ENCODE measurements around the gene CYGB.

Gene CYGB

GRCh38 chr17:76534831-76535732, 2.4 kb downstream of the CYGB start:
- no peak for TF ChIP-seq POLR2AphosphoS5 (IDR thresholded peaks at IDR 0.05; ENCODE audit: low read depth, low read length)
- TF ChIP-seq, protein P1, sequence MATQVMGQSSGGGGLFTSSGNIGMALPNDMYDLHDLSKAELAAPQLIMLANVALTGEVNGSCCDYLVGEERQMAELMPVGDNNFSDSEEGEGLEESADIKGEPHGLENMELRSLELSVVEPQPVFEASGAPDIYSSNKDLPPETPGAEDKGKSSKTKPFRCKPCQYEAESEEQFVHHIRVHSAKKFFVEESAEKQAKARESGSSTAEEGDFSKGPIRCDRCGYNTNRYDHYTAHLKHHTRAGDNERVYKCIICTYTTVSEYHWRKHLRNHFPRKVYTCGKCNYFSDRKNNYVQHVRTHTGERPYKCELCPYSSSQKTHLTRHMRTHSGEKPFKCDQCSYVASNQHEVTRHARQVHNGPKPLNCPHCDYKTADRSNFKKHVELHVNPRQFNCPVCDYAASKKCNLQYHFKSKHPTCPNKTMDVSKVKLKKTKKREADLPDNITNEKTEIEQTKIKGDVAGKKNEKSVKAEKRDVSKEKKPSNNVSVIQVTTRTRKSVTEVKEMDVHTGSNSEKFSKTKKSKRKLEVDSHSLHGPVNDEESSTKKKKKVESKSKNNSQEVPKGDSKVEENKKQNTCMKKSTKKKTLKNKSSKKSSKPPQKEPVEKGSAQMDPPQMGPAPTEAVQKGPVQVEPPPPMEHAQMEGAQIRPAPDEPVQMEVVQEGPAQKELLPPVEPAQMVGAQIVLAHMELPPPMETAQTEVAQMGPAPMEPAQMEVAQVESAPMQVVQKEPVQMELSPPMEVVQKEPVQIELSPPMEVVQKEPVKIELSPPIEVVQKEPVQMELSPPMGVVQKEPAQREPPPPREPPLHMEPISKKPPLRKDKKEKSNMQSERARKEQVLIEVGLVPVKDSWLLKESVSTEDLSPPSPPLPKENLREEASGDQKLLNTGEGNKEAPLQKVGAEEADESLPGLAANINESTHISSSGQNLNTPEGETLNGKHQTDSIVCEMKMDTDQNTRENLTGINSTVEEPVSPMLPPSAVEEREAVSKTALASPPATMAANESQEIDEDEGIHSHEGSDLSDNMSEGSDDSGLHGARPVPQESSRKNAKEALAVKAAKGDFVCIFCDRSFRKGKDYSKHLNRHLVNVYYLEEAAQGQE (IDR thresholded peaks at IDR 0.05; ENCODE audit: insufficient read depth in 1 of 2, low read depth in 2 of 2, low read length in 2 of 2) = peak in 1 of 2 experiments; percentile 51; a peak in 1 of 4 replicates

GRCh38 chr17:76532072-76532651, 5.3 kb downstream of the CYGB start:
- TF ChIP-seq TAF1 (IDR thresholded peaks at IDR 0.05; ENCODE audit: borderline replicate concordance, insufficient read depth, low read length) (no peak), SIN3A (IDR thresholded peaks at IDR 0.05; ENCODE audit: borderline replicate concordance, insufficient read depth, low read length) (no peak), FOXP2 (optimal IDR thresholded peaks at IDR 0.05; ENCODE audit: borderline replicate concordance, extremely low read depth, extremely low read length, insufficient read depth) (no peak)
- TF ChIP-seq, protein P1 (IDR thresholded peaks at IDR 0.05; ENCODE audit: insufficient read depth in 1 of 2, low read depth in 2 of 2, low read length in 2 of 2) = no peak

DNA sequence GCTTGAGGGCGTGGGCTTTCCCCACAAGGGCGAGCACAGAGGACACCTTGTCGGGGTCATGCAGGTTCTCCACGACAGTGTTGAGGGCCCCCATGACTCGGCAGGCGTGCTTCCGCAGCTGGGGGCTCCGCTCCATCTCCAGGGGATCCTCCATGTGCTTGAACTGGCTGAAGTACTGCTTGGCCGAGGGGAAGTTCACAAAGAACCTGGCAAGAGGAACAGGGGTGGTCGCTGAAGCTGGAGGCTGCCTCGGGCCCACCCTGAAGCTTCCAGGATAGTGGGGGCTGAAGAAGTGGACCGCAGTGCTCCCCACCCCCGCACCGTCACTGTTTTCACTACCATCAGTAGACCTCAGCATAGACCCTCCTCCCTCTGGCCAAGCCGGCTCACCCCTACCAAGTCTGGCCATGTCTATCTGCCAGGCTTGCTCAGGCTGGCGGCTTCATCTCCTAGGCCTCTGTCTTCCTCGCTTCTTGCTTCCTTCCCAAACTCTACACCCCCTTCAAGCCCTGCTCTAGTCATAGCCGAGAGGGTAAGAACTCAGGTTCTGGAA, 5.9 kb downstream of the CYGB start:
- TF ChIP-seq, protein P1 (IDR thresholded peaks at IDR 0.05; ENCODE audit: insufficient read depth in 1 of 2, low read depth in 2 of 2, low read length in 2 of 2) = no peak
- TF ChIP-seq POLR2AphosphoS5 (IDR thresholded peaks at IDR 0.05; ENCODE audit: low read depth, low read length) (no peak), FOXP2 (optimal IDR thresholded peaks at IDR 0.05; ENCODE audit: borderline replicate concordance, extremely low read depth, extremely low read length, insufficient read depth) (no peak), TAF1 (IDR thresholded peaks at IDR 0.05; ENCODE audit: borderline replicate concordance, insufficient read depth, low read length) (no peak), SIN3A (IDR thresholded peaks at IDR 0.05; ENCODE audit: borderline replicate concordance, insufficient read depth, low read length) (no peak)

DNA sequence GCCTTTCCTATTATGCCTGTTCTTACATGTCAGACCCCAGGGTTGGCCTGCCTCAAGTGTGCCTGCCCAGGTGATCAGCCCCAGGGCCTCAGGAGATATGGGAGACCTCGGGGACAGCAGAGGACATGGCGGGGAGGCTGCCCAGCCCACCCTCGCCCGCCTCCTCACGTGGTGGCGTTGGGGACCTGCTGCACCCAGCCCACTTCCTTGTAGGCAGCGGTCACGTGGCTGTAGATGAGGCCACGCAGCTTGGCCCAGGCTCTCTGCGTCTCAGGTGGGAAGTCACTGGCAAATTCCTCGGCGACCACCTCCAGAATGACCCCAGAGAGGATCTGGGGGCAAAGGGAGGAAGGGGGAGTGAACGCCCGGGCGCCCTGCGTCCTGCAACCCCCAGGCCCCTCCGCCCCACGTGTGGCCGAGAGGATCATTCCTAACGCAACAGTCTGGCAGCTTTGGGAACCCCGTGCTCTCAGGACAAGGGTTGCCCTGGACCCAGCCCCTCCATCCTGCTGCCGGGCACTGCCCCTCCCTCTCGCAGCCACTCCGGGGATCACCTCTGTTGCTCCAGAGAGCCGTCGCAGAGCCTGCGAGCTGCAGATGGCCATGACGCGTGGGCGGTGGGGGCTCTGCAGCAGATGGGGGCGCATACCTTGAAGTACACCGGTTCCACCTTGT, 6.6 kb downstream of the CYGB start:
- TF ChIP-seq SIN3A (IDR thresholded peaks at IDR 0.05; ENCODE audit: borderline replicate concordance, insufficient read depth, low read length) (no peak), FOXP2 (optimal IDR thresholded peaks at IDR 0.05; ENCODE audit: borderline replicate concordance, extremely low read depth, extremely low read length, insufficient read depth) (peak; percentile 15)
- TF ChIP-seq, protein P1 (IDR thresholded peaks at IDR 0.05; ENCODE audit: insufficient read depth in 1 of 2, low read depth in 2 of 2, low read length in 2 of 2) = no peak
